ENCODE data around the gene PYGB.

PYGB gene

DNA sequence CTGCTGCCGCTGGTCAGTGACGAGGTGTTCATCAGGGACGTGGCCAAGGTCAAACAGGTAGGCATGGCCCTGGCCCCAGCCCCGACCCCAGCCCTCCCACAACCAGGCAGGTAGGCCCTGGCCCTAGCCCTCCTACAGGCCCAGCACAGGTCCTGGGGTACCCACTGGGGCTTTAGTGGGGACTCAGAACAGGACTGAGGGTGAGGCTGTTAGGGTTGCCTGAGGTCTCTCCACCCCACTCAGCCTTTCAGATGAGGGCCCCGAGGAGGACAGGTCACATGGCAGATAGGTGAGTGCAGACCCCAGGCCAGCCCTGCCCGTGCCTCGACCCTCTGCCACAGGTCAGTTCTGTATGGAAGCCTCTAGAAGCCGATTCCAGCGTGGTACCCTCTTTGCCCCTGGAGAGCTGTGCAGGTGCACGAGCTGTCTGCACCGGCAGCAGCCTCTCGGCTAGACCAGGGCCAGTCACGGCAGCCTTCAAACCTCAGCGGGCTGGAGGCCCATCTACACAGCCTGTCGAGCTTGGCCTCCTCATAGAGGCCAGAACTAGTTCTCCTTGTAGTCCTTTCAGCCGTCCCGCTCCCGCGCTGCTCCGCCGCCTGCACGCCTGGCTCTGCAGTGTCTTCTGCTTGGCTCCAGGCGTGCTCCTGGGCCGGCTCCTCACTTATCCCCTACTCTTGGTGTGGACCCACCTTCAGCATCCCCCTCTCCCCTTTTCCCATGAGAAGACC lies 35.5 kb downstream of the PYGB start:
- no peak for DNase-seq (ENCODE audit: low read depth)

GRCh38 chr20:25284131-25284601 lies 36.3 kb downstream of the PYGB start:
- no peak for DNase-seq (ENCODE audit: low read depth)

DNA sequence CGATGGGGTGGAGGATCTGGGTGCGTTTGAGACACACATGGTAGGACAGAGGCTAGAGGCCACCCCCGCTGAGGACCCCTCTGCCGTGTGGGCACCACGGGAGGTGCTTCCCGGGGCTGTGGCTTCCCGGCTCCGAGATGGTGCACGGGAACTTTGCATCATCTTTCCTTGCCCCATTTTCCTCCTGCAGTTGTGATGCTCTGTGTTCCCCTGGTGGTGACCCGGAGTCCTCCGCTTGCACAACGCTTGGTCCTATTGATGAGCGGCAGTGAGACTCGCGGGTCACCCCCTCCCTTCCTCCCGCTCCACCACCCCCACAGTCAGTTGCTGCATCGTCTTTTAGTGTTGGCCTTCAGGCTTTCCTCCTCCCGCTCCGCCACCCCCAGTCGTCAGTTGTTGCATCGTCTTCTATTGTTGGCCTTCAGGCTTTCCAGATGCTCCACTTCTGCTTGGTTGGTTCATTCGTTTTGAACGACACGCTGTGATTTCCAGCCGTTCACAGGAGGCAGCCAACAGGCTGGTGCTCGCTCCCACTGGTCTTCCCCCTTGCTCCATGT lies 37.3 kb downstream of the PYGB start:
- DNase-seq (ENCODE audit: low read depth), result no peak

GRCh38 chr20:25285856-25286798 lies 38.2 kb downstream of the PYGB start:
- no peak for DNase-seq (ENCODE audit: low read depth)

DNA sequence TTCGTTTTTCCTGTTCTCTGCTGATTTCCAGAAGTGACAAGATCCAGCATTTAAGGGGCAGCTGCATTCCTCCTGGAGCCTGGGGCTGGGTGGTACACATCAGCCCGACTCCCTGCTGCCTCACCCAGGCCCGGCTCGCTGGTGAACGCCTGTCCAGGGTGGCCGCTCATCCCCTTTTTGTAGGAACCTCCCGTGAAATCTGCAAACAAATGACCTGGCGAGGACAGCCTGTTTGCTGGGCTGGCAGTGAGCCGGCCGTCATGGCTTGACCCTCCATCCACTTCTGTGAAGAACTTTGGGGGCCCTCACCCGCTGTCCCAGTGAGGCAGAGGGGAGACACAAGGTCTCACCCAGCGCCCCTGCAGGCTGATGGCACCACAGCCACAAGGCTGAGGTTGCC lies 39.0 kb downstream of the PYGB start:
- DNase-seq (ENCODE audit: low read depth), result no peak

DNA sequence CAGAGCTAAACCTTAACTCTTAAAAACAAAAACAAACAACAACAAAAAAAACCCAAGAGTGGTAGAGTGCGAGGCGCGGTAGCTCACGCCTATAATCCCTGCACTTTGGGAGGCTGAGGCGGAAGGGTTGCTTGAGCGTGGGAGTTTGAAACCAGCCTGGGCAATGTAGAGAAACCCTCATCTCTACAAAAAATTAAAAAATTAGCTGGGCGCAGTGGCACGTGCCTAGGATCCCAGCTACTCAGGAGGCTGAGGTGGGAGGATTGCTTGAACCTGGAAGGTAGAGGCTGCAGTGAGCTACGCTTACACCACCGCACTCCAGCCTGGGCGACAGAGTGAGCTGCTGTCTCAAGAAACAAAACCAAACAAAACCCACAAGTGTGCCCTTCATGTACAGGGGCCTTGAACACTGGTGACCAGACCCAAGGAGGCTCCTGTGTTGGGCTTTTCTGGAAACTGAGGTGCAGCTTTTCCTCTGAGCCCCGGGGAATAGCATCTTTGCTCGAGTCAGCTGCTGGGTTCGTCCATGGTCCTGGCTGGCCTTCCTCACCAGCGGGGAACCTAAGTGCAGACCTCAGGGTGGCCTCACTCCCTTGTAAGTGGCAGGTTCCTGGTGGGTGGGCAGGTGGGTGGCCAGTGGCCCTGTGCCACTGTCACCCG lies 39.9 kb downstream of the PYGB start:
- DNase-seq (ENCODE audit: low read depth), result no peak

DNA sequence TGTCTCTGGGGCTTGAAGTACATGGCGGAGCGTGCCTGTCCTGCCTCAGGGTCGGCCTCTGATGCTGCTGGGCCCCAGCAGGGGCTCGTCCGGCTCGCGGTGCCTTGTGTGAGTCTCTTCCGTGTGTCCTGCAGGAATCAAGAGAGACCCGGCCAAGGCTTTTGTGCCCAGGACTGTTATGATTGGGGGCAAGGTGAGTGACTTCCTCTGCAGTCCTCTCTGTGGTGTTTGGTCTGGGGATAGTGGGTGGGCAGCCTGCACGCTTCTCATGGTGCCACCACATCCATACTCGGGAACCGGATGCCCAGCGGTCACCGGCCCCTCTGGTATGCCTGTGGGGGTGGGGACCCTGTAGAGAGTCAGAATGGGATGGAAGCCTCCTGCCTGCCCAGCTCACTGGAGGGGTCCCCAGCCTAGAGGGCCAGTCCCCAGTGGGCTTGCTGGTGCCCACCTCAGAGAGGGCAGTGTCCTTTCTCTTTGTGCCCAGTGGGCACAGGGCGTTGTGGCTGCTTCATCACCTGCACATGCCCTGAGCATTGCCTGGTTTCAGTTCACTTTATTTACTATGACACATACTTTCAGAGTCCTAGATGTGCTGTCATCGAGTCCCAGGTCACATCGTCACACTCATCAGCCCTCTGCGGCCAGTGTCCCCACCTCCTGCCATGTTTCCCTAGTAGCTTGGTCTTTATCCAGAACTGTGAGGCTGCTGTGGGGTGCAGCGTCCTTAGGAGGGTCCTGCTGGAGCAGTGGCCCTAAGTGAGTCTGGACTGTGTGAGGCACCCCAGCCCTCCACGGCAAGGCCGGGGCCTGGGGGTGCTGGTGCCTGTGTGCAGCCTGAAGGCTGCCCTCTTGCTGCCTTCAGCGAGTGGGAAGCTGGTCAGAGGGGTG lies 40.7 kb downstream of the PYGB start:
- no peak for DNase-seq (ENCODE audit: low read depth)

- DNase-seq (ENCODE audit: low read depth), result no peak
These were observed 42.2 kb downstream of the PYGB start for GRCh38 chr20:25289886-25290597.

DNA sequence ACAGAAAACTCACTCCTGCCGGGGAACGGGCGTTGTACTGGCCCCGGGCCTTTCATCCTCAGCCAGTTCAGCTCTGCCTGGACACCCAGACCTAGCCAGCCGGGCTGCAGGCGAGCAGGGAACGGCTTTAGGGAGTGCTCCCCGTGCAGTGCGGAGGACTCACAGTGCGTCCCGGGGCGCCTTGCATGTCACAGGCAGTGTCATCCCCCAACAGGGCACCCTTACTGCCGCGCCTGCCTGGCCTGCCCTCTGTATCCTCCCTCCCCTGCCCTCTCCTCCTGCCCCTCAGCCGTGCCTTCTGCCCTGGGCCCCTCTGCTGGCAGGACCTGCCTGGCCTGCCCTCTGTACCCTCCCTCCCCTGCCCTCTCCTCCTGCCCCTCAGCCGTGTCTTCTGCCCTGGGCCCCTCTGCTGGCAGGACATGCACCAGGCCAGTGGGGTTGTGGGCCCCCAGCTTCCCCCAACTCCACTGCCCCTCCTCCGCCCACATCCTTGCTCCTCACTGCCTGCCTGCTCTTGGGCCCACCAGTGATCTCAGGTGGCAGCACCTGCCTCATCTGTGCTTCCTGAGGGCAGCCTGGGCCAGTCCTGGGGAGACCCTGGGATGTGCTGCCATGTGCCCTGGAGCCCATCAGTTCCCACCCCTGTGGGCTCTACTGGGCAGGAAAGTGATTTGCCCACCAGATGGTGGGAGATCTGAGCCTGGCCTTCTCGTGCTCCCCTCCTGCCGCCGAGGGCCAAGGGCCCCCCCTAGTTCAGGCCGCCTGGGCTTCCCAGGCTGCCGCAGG lies 43.0 kb downstream of the PYGB start:
- no peak for DNase-seq (ENCODE audit: low read depth)

GRCh38 chr20:25291432-25292133 lies 43.7 kb downstream of the PYGB start:
- no peak for DNase-seq (ENCODE audit: low read depth)

- no peak for DNase-seq (ENCODE audit: low read depth)
These were observed 44.4 kb downstream of the PYGB start for GRCh38 chr20:25292176-25292891.

DNA sequence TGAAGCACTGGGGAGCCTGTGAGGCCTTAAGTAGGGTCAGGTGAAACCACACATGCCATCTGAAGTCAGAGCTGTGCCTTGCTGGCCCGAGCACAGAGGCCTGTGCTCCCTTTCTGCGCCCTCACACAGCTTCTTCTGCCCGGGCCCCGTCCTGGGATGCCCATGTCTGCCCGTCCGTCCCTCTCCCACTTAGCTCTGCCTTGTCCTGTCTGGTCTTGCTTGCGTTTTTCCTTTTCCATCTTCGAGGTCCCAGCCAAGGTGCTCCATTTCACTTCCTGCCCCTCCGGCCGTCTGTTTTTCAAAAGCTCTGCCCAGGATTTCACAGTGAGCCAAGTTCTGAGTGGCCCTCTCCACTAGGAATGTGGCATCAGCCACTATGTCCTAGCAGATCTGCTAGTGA lies 45.6 kb downstream of the PYGB start:
- DNase-seq (ENCODE audit: low read depth), result no peak

GRCh38 chr20:25293910-25294458 lies 46.1 kb downstream of the PYGB start:
- no peak for DNase-seq (ENCODE audit: low read depth)

DNA sequence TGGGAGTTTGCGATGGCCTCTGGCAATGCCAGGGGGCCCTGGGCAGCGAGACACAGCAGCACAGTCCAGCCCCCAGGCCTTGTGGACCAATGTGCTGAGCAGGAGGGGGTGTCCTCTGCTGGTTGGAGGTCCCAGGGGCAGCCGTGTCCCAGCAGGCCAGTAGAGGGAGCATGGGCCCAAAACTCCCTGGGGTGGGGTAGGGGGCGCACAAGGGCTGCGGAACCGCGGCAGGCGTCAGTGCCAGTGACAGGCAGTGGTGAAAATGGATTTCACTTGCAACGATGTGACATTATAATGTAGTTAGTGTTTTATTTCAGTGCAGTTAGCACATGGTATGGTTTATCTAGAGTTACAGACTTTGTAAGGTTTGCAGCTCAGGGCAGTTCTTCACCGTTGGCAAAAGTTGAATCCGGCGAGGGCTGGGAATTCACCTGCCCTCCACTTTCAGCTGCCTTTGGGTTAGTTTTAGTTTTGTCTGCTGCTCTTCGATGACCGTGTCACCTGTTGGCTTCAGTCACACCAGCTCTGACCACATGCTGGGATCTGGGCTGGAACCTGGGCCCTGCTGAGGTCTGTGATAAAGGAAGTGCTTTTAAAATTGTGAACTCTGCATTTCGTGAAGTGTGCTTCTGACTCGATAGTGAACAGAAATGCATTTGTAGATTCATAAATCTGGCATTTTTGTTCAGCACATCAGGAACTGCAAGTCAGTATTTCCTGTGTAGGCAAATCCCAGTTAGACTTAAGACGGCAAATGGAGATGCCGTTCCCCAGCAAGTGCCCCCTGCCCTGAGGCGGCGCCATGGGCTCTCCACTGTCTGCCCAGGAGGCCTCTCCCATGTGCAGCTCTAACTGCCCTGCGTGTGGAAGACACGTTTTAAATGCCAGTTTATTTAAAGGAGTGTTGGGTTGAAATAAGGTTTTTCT lies 46.8 kb downstream of the PYGB start:
- no peak for DNase-seq (ENCODE audit: low read depth)

- no peak for DNase-seq (ENCODE audit: low read depth)
These were observed 47.7 kb downstream of the PYGB start for GRCh38 chr20:25295386-25296093.

Data from fibroblast of the conjunctiva (primary cell).